ENCODE data around the gene PPP4R2.
A peak's percentile ranks its signal among the peaks of the same experiment; 100 is the strongest.

DNA sequence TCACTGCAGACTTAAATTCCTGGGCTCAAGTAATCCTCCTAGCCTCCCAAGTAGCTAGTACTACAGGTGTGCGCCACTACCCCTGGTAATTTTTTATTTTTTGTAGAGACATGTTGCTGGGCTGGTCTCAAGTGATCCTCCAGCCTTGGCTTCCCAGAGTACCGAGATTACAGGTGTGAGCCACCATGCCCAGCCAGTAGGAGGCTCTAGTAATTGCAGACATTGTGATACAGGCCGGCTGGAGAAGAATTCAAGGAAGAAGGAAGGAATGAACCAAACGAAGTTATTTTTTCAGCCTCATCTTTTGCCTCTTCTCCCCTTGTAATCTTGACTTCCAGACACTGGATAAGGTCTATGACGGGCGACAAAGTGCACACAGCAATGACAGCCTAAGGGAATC, 3.2 kb upstream of the PPP4R2 start:
- TF ChIP-seq POLR2AphosphoS5 (IDR thresholded peaks at IDR 0.05; ENCODE audit: low read depth, low read length), result no peak
- TF ChIP-seq SIX5 (IDR thresholded peaks at IDR 0.05; ENCODE audit: low read depth, low read length), result no peak
- no peak for TF ChIP-seq MAFK (IDR thresholded peaks at IDR 0.05; ENCODE audit: low read depth, low read length)
- TF ChIP-seq TEAD4 (IDR thresholded peaks at IDR 0.05; ENCODE audit: low read depth, low read length), result no peak
- TF ChIP-seq SP1 (IDR thresholded peaks at IDR 0.05; ENCODE audit: low read depth, low read length), result no peak
- no peak for TF ChIP-seq ZNF274 (IDR thresholded peaks at IDR 0.05; ENCODE audit: borderline replicate concordance, extremely low read depth, low read length)
- peak; percentile 22 to 53 (median 27) for TF ChIP-seq CTCF (IDR thresholded peaks at IDR 0.05; ENCODE audit: control extremely low read depth in 1 of 3, insufficient read depth in 1 of 3, low read depth in 1 of 3, low read length in 3 of 3)
- no peak for TF ChIP-seq FOSL1 (IDR thresholded peaks at IDR 0.05; ENCODE audit: insufficient read depth, low read depth, low read length)
- TF ChIP-seq POLR2A (IDR thresholded peaks at IDR 0.05; ENCODE audit: control extremely low read depth in 1 of 2, low read depth in 2 of 2, low read length in 2 of 2), result no peak
- TF ChIP-seq BCL11A (IDR thresholded peaks at IDR 0.05; ENCODE audit: low read depth in 2 of 2, low read length in 2 of 2), result no peak

All from H1 (cell line).